HG02588 (cell line): ENCODE results near the gene LENG9.
"Not testable (repeated sequence)": the region's sequence is repeated elsewhere in the genome, so short reads cannot be mapped to it uniquely, and the experiment has no call there.

Source experiments
- ATAC-seq: cut with Tn5 transposase; IDR thresholded peaks from one replicate; pipeline ENCODE4 v1.9.1; 2021; ENCODE audit warnings: mild to moderate bottlenecking, moderate library complexity; ENCODE audit not compliant: unreplicated experiment

The LENG9 gene

DNA sequence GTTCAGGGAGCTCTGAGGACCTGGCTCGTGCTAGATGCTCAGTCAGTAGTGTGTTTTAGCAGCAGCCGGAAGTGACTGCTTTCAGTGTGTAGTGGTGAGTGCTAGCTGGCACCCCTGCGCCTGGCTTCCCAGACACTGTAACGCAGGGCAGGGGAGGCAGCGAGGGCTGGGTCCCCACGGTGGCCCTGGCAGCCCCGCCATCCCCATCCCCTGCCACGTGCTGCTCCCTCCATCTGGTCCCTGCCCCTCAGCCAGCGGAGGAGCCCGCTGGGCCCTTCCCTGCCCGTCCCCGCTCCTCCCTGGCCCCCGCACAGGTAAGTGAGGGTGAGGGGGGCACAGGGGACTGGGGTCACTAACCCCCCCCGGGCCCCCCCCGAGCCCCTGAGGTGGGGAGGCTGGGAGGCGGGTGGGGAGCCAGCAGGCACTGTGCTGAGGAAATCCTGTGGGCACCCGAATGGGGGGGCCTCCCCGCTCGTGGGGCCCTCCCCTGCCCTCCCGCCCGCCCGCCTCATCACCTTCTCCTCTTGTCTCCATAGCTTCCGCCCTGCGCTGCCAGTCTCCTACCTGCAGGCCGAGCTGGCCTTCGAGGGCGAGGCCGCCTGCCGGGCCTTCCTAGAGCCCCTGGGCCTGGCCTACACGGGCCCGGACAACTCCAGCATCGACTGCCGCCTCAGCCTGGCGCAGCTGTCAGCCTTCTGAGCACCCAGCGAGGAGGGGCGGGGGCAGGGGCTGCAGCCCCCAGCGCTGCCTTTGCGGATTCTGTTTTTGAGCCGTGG is 3.2 kb downstream of the LENG9 start:
- no peak for ATAC-seq

DNA sequence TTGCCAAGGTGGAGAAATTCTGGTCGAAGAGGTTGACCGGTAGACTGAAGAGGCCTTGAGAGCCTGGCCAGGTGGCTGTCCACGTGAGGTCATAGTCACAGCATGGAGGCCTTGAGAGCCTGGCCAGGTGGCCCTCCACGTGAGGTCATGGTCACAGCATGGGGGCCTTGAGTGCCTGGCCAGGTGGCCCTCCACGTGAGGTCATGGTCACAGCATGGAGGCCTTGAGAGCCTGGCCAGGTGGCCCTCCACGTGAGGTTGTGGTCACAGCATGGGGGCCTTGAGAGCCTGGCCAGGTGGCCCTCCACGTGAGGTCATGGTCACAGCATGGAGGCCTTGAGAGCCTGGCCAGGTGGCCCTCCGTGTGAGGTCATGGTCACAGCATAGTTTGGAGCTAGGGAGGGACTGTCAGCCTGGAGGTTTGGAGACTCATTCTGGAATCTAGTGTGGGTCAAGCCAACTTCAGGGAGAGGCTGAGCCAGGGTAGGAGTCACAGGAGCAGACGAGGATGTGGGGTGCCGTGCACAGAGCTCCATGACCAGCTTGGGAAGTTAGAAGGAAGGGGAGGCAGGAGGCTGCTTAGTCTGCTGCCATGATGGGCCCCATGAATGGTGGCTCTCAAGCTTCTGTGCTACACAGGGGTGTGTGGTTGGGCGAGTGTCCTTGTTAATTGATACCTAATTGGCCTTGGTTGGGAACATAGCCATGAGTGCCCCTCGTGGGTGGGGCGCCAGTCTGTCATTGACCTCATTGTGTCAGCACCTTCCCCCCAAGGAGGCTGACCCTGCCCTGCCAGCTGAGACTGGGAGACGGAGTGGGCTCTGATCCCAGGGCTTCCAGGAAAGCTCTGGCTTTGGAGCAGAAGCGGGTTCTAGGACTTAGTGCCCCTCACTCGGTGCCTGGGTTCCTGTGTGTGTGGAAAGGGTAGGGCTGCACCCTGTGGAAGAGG is 4.0 kb downstream of the LENG9 start:
- no peak for ATAC-seq

GRCh38 chr19:54458648-54459281 is 4.8 kb downstream of the LENG9 start:
- no peak for ATAC-seq

- ATAC-seq = no peak
Observed at GRCh38 chr19:54457773-54458647, 5.6 kb downstream of the LENG9 start.

- no peak for ATAC-seq
Observed at GRCh38 chr19:54456423-54457373, 6.9 kb downstream of the LENG9 start.

DNA sequence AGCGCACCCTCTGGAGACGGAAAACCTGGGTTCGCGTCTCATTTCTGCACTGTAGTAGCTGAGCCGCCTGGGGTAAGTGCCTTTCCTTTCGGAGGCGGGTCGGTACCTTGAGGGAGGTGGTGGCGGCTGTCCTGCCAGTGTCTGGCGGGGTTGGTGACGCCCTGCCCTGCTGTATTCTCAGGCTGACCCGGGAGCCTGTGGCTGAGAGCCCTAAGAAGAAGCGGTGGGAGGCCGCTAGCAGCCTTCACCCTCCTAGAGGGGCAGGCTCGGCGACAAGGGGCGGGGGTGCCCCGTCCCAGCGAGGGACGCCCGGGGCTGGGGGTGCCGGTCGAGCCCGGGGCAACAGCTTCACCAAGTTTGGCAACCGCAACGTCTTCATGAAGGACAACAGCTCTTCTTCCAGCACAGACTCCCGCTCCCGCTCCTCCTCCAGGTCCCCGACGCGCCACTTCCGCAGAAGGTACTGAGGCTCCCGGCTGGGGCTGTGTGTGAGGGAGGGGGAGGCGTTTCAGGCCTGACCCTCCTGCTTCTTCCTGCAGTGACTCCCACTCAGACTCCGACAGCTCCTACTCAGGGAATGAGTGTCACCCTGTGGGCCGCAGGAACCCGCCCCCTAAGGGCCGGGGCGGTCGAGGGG is 7.7 kb downstream of the LENG9 start:
- no peak for ATAC-seq

GRCh38 chr19:54454781-54455675 is 8.6 kb downstream of the LENG9 start:
- no peak for ATAC-seq

- ATAC-seq = no peak
Observed at GRCh38 chr19:54453921-54454780, 9.4 kb downstream of the LENG9 start.

- no peak for ATAC-seq
Observed at GRCh38 chr19:54452626-54453025, 11.0 kb downstream of the LENG9 start.

- ATAC-seq = no peak
Observed at GRCh38 chr19:54451997-54452396, 11.6 kb downstream of the LENG9 start.

DNA sequence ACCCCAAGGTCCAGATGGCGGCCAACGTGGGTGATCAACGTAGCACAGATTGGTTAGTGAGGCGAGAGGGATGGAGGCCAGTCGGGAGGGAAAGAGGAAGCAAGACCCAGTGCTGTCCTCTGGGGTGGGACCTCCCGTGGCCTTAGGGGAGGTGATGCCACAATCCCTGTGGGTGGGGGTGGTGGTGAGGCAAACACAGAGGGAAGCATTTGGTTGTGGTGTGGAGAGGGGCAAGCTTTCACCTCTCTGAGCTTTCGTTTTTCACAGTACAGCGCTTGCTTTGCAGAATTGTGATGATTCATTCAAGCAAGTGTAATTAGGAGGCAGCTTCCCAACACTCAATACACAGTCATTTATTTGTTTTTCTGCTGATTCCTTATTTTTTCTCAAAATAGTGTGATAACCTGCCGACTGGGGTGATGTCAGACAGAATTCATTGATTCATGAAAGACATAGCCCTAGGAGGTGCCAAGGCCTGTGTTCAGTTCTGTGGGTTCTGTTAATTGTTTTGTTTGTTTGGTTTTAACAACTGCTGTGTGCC is 12.2 kb downstream of the LENG9 start:
- no peak for ATAC-seq

DNA sequence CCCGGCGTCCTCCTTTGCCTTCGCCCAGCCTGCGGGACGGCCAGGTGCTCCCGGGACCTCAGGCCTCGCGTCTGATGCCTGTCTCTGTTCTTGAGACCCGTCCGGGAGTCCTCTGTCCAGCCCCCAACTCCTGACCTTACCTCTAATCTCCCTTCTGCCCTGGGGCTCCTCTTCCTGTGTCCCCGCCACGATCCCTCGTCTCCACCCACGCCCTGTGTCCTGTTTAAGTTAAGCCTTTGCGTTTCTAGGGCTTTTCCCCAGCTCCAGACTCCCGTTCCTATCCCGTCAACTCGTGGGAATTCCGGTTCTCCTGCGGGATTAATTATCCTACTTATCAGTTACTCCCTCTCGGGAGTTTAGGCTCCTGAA is 13.9 kb downstream of the LENG9 start:
- ATAC-seq = no peak

GRCh38 chr19:54448774-54449700 is 14.5 kb downstream of the LENG9 start, which contains the start of gene LENG8:
Gene LENG8, plus strand, starts transcription at chr19:54449199. Its CDS starts 2,146 bp downstream, at chr19:54451345.
- peak; percentile 81 for ATAC-seq

DNA sequence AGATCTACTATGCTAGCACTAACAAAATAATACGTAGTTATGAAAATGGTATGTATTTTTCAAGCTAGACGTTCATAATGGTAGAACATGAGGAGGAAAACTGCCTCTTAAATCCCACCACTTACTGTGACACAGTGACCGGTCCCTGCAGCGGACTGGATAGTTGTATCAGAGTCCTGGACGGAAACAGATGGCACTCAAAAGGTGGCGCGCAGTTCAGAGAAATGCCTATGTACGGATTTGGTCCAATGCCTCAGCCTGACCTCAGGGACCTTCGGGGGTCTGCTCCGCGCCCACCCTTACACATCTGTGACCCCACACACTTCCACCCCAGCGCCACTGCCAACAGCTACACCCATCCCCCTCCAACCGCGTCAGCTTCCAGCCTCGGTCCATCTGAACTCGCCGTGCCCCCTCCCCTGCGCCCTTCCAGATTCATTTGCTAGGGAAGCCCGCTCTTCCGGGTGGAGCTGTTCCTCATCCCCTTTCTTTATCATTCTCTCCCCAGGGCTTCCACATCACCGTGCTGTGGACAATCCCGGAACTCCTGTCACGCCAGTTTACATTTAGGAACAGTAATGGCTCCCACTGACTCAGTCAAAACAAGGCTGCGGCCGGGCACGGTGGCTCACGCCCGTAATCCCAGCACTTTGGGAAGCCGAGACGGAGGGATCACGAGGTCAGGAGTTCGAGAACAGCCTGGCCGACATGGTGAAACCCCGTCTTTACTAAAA is 15.4 kb downstream of the LENG9 start:
- no peak for ATAC-seq

GRCh38 chr19:54446349-54446748 is 17.2 kb downstream of the LENG9 start:
- ATAC-seq = not testable (repeated sequence)
